ENCODE measurements around the gene MAPK8. TPM values are rescaled to one million over a fixed set of nuclear protein-coding genes. Genes with fewer than 3 reads are reported as not detected.
"Not testable (repeated sequence)": the region's sequence is repeated elsewhere in the genome, so short reads cannot be mapped to it uniquely, and the experiment has no call there.

MAPK8 gene
- total RNA-seq, 1 experiment from 2014 or later = 83.3 TPM

- no peak overlapping the region for H3K4me3 Mint-ChIP-seq (ENCODE audit: unreplicated experiment)
- no peaks in the 10 kb centered on the region for H3K36me3 Mint-ChIP-seq (ENCODE audit: insufficient read depth, unreplicated experiment)
- Histone ChIP-seq H3K4me1 (peaks cover 10% of the 10 kb centered on the region), H3K9me3 (peaks cover 6% of the 10 kb centered on the region), H3K27me3 (replicated peaks; ENCODE audit: control insufficient read depth, insufficient read depth, low read length) (no peaks in the 10 kb centered on the region), H3K36me3 (ENCODE audit: control insufficient read depth, insufficient read depth, low read length) (no peaks in the 10 kb centered on the region), H3K4me3 (ENCODE audit: low read depth, low read length) (no peak overlapping the region)
- no peak for DNase-seq
- ChIA-PET POLR2A (no interaction called here), CTCF (interaction anchor here (0.9 kb wide), 1 partner anchor 37 kb away, joined by 3 read pairs; the partner anchor contains the start of gene MAPK8)
- no TSS peak for BruUV-seq (replicated peaks)
- no peak overlapping the region for H3K27ac Mint-ChIP-seq (ENCODE audit: unreplicated experiment)
- H3K9me3 Mint-ChIP-seq (ENCODE audit: unreplicated experiment) = peaks cover 24% of the 10 kb centered on the region
- no peaks in the 10 kb centered on the region for H3K27me3 Mint-ChIP-seq (ENCODE audit: insufficient read depth, unreplicated experiment)
- intact Hi-C loops (cut with micrococcal nuclease; ENCODE audit: unreplicated experiment) = no loop called here
- H3K4me1 Mint-ChIP-seq (ENCODE audit: low read depth, unreplicated experiment) = no peaks in the 10 kb centered on the region
- no peak for TF ChIP-seq CTCF (IDR thresholded peaks at IDR 0.05; ENCODE audit: insufficient read depth in 1 of 2, low read depth in 1 of 2, low read length in 1 of 2, severe bottlenecking in 1 of 2, unreplicated experiment in 1 of 2)
Observed at GRCh38 chr10:48343106-48343505, 36.6 kb downstream of the MAPK8 start.

DNA sequence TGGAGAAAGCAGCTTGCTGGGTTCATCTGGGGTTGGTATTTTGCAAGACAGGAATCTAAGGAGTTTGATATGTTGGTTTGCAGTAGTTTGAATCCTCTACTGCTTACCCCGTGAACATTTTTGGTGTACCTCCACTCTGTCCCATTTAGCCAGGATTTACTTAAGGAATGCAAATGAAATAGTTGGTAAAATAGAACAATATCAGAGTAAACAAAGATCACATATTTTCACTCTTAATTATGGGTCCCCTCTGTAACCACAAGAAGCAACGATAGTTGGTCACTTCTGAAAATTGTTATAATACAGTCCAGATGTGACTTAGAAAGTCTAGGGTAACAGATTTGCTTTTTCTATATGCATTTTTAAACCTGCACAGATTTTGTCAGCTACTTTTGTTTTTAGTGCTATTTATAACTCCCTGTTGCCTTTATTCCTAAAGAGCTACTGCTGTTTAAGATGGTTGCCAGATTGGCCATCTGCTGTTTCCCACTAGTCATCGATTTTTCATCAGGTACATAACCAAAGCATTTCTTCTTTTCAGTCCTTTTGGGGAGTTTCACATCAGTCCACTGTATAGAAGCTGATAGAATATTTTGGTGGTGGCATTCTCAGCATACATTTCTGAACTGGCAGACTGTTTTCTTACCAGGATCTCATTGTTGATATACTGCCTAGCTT is 37.6 kb downstream of the MAPK8 start:
- H3K27me3 ChIP-seq (replicated peaks; ENCODE audit: control insufficient read depth, insufficient read depth, low read length) = no peaks in the 10 kb centered on the region
- H3K4me1 Mint-ChIP-seq (ENCODE audit: low read depth, unreplicated experiment) = no peaks in the 10 kb centered on the region
- peaks cover 9% of the 10 kb centered on the region for H3K9me3 ChIP-seq
- H3K27me3 Mint-ChIP-seq (ENCODE audit: insufficient read depth, unreplicated experiment) = no peaks in the 10 kb centered on the region
- H3K27ac Mint-ChIP-seq (ENCODE audit: unreplicated experiment) = no peak overlapping the region
- no peak overlapping the region for H3K4me3 ChIP-seq (ENCODE audit: low read depth, low read length)
- ChIA-PET CTCF (interaction anchor here (0.8 to 0.9 kb wide), 2 partner anchors 9 to 38 kb away, joined by 3 read pairs; partner anchors contain the start of gene MAPK8), POLR2A (no interaction called here)
- intact Hi-C loops (cut with micrococcal nuclease; ENCODE audit: unreplicated experiment) = no loop called here
- no peaks in the 10 kb centered on the region for H3K36me3 ChIP-seq (ENCODE audit: control insufficient read depth, insufficient read depth, low read length)
- no peaks in the 10 kb centered on the region for H3K36me3 Mint-ChIP-seq (ENCODE audit: insufficient read depth, unreplicated experiment)
- H3K4me3 Mint-ChIP-seq (ENCODE audit: unreplicated experiment) = no peak overlapping the region
- BruUV-seq (replicated peaks) = no TSS peak
- peaks cover 10% of the 10 kb centered on the region for H3K4me1 ChIP-seq
- H3K9me3 Mint-ChIP-seq (ENCODE audit: unreplicated experiment) = peaks cover 32% of the 10 kb centered on the region
- no peak for DNase-seq
- TF ChIP-seq CTCF (IDR thresholded peaks at IDR 0.05; ENCODE audit: insufficient read depth in 1 of 2, low read depth in 1 of 2, low read length in 1 of 2, severe bottlenecking in 1 of 2, unreplicated experiment in 1 of 2) = no peak

- H3K4me3 Mint-ChIP-seq (ENCODE audit: unreplicated experiment); H3K36me3 Mint-ChIP-seq (ENCODE audit: insufficient read depth, unreplicated experiment); POLR2A ChIA-PET; H3K27me3 Mint-ChIP-seq (ENCODE audit: insufficient read depth, unreplicated experiment); BruUV-seq (replicated peaks); H3K27ac Mint-ChIP-seq (ENCODE audit: unreplicated experiment); H3K9me3 ChIP-seq; H3K36me3 ChIP-seq (ENCODE audit: control insufficient read depth, insufficient read depth, low read length); H3K4me3 ChIP-seq (ENCODE audit: low read depth, low read length); intact Hi-C loops (cut with micrococcal nuclease; ENCODE audit: unreplicated experiment); CTCF ChIA-PET; H3K27me3 ChIP-seq (replicated peaks; ENCODE audit: control insufficient read depth, insufficient read depth, low read length); H3K4me1 Mint-ChIP-seq (ENCODE audit: low read depth, unreplicated experiment): not testable (repeated sequence)
- H3K4me1 ChIP-seq = peaks cover 10% of the 10 kb centered on the region
- peaks cover 31% of the 10 kb centered on the region for H3K9me3 Mint-ChIP-seq (ENCODE audit: unreplicated experiment)
- peak; percentile 7 to 61 for TF ChIP-seq CTCF (IDR thresholded peaks at IDR 0.05; ENCODE audit: insufficient read depth in 1 of 2, low read depth in 1 of 2, low read length in 1 of 2, severe bottlenecking in 1 of 2, unreplicated experiment in 1 of 2)
- DNase-seq = peak in 1 of 2 experiments; percentile 58
Observed at GRCh38 chr10:48346248-48346647, 39.8 kb downstream of the MAPK8 start.

- H3K9me3 ChIP-seq; H3K36me3 Mint-ChIP-seq (ENCODE audit: insufficient read depth, unreplicated experiment); H3K4me3 Mint-ChIP-seq (ENCODE audit: unreplicated experiment); POLR2A ChIA-PET; H3K27ac Mint-ChIP-seq (ENCODE audit: unreplicated experiment); H3K36me3 ChIP-seq (ENCODE audit: control insufficient read depth, insufficient read depth, low read length); H3K4me1 Mint-ChIP-seq (ENCODE audit: low read depth, unreplicated experiment); H3K27me3 ChIP-seq (replicated peaks; ENCODE audit: control insufficient read depth, insufficient read depth, low read length); BruUV-seq (replicated peaks); intact Hi-C loops (cut with micrococcal nuclease; ENCODE audit: unreplicated experiment); H3K27me3 Mint-ChIP-seq (ENCODE audit: insufficient read depth, unreplicated experiment); DNase-seq; H3K4me3 ChIP-seq (ENCODE audit: low read depth, low read length); CTCF ChIA-PET: not testable (repeated sequence)
- peaks cover 18% of the 10 kb centered on the region for H3K9me3 Mint-ChIP-seq (ENCODE audit: unreplicated experiment)
- H3K4me1 ChIP-seq = peaks cover 10% of the 10 kb centered on the region
Observed at GRCh38 chr10:48347539-48347938, 41.1 kb downstream of the MAPK8 start.

GRCh38 chr10:48347943-48348342 is 41.5 kb downstream of the MAPK8 start:
- not testable (repeated sequence) for H3K27ac Mint-ChIP-seq (ENCODE audit: unreplicated experiment); H3K4me1 Mint-ChIP-seq (ENCODE audit: low read depth, unreplicated experiment); H3K36me3 Mint-ChIP-seq (ENCODE audit: insufficient read depth, unreplicated experiment)

More at GRCh38 chr10:48347943-48348342, 41.5 kb downstream of the MAPK8 start:
- H3K27me3 ChIP-seq (replicated peaks; ENCODE audit: control insufficient read depth, insufficient read depth, low read length); DNase-seq; CTCF ChIA-PET; H3K4me3 ChIP-seq (ENCODE audit: low read depth, low read length); H3K36me3 ChIP-seq (ENCODE audit: control insufficient read depth, insufficient read depth, low read length); POLR2A ChIA-PET; H3K4me3 Mint-ChIP-seq (ENCODE audit: unreplicated experiment); BruUV-seq (replicated peaks); H3K9me3 ChIP-seq; intact Hi-C loops (cut with micrococcal nuclease; ENCODE audit: unreplicated experiment); H3K27me3 Mint-ChIP-seq (ENCODE audit: insufficient read depth, unreplicated experiment): not testable (repeated sequence)
- peaks cover 10% of the 10 kb centered on the region for H3K4me1 ChIP-seq
- H3K9me3 Mint-ChIP-seq (ENCODE audit: unreplicated experiment) = peaks cover 14% of the 10 kb centered on the region
